Stimulated activated naive CD8-positive, alpha-beta T cell treated with anti-CD3 and anti-CD28 coated beads, Interleukin-15, Interleukin-2, amounts not matched to agents 100 ng/mL and 50 ng/mL, for 24 hours (primary cell): ENCODE measurements around the gene UST.

Experiments
- H3K27ac Mint-ChIP-seq: one replicate; pipeline ENCODE4 v1.8.0; 2021; ENCODE audit warnings: mild to moderate bottlenecking, mixed read lengths
- H3K27me3 Mint-ChIP-seq: one replicate; pipeline ENCODE4 v1.8.0; 2021; ENCODE audit warnings: mixed read lengths
- H3K36me3 Mint-ChIP-seq: one replicate; pipeline ENCODE4 v1.8.0; 2021; ENCODE audit warnings: low read depth, mixed read lengths
- H3K4me1 Mint-ChIP-seq: one replicate; pipeline ENCODE4 v1.8.0; 2021; ENCODE audit warnings: low read depth, mixed read lengths
- H3K4me3 Mint-ChIP-seq: one replicate; pipeline ENCODE4 v1.8.0; 2021; ENCODE audit warnings: mild to moderate bottlenecking, mixed read lengths
- H3K9me3 Mint-ChIP-seq: one replicate; pipeline ENCODE4 v1.8.0; 2021; ENCODE audit warnings: mixed read lengths

The UST gene

GRCh38 chr6:148794797-148795196 is 48.0 kb downstream of the UST start:
- H3K9me3 Mint-ChIP-seq = no peaks in the 10 kb centered on the region
- no peaks in the 10 kb centered on the region for H3K27me3 Mint-ChIP-seq
- no peaks in the 10 kb centered on the region for H3K36me3 Mint-ChIP-seq
- H3K27ac Mint-ChIP-seq = no peak overlapping the region
- H3K4me3 Mint-ChIP-seq = no peak overlapping the region
- no peaks in the 10 kb centered on the region for H3K4me1 Mint-ChIP-seq

GRCh38 chr6:148795563-148795962 is 48.7 kb downstream of the UST start:
- Mint-ChIP-seq H3K9me3 (no peaks in the 10 kb centered on the region), H3K27me3 (no peaks in the 10 kb centered on the region), H3K4me3 (no peak overlapping the region), H3K27ac (no peak overlapping the region), H3K4me1 (no peaks in the 10 kb centered on the region), H3K36me3 (no peaks in the 10 kb centered on the region)

- H3K4me1 Mint-ChIP-seq = no peaks in the 10 kb centered on the region
- H3K36me3 Mint-ChIP-seq = no peaks in the 10 kb centered on the region
- no peak overlapping the region for H3K27ac Mint-ChIP-seq
- H3K27me3 Mint-ChIP-seq = no peaks in the 10 kb centered on the region
- H3K4me3 Mint-ChIP-seq = no peak overlapping the region
- no peaks in the 10 kb centered on the region for H3K9me3 Mint-ChIP-seq
Observed at GRCh38 chr6:148799647-148800046, 52.8 kb downstream of the UST start.

GRCh38 chr6:148800536-148800935 is 53.7 kb downstream of the UST start:
- no peaks in the 10 kb centered on the region for H3K27me3 Mint-ChIP-seq
- H3K36me3 Mint-ChIP-seq = no peaks in the 10 kb centered on the region
- no peak overlapping the region for H3K4me3 Mint-ChIP-seq
- no peaks in the 10 kb centered on the region for H3K4me1 Mint-ChIP-seq
- no peak overlapping the region for H3K27ac Mint-ChIP-seq
- H3K9me3 Mint-ChIP-seq = no peaks in the 10 kb centered on the region

GRCh38 chr6:148803979-148804378 is 57.1 kb downstream of the UST start:
- Mint-ChIP-seq H3K27ac (no peak overlapping the region), H3K4me3 (no peak overlapping the region), H3K9me3 (no peaks in the 10 kb centered on the region), H3K36me3 (no peaks in the 10 kb centered on the region), H3K27me3 (no peaks in the 10 kb centered on the region), H3K4me1 (no peaks in the 10 kb centered on the region)

GRCh38 chr6:148805777-148806176 is 58.9 kb downstream of the UST start:
- Mint-ChIP-seq H3K27me3 (no peaks in the 10 kb centered on the region), H3K4me1 (no peaks in the 10 kb centered on the region), H3K4me3 (no peak overlapping the region), H3K9me3 (no peaks in the 10 kb centered on the region), H3K27ac (no peak overlapping the region), H3K36me3 (no peaks in the 10 kb centered on the region)

GRCh38 chr6:148807784-148808183 is 61.0 kb downstream of the UST start:
- Mint-ChIP-seq H3K9me3 (no peaks in the 10 kb centered on the region), H3K36me3 (no peaks in the 10 kb centered on the region), H3K4me1 (no peaks in the 10 kb centered on the region), H3K4me3 (no peak overlapping the region), H3K27ac (peak overlapping the region; percentile 19), H3K27me3 (no peaks in the 10 kb centered on the region)

- H3K9me3 Mint-ChIP-seq = no peaks in the 10 kb centered on the region
- H3K4me3 Mint-ChIP-seq = no peak overlapping the region
- H3K27me3 Mint-ChIP-seq = no peaks in the 10 kb centered on the region
- no peak overlapping the region for H3K27ac Mint-ChIP-seq
- H3K4me1 Mint-ChIP-seq = no peaks in the 10 kb centered on the region
- no peaks in the 10 kb centered on the region for H3K36me3 Mint-ChIP-seq
Observed at GRCh38 chr6:148808786-148809304, 62.0 kb downstream of the UST start.

- H3K4me3 Mint-ChIP-seq = no peak overlapping the region
- H3K27me3 Mint-ChIP-seq = no peaks in the 10 kb centered on the region
- H3K9me3 Mint-ChIP-seq = peaks cover 7% of the 10 kb centered on the region
- no peak overlapping the region for H3K27ac Mint-ChIP-seq
- H3K4me1 Mint-ChIP-seq = peaks cover 3% of the 10 kb centered on the region
- H3K36me3 Mint-ChIP-seq = no peaks in the 10 kb centered on the region
Observed at GRCh38 chr6:148811459-148811858, 64.6 kb downstream of the UST start.

- H3K4me1 Mint-ChIP-seq = peaks cover 3% of the 10 kb centered on the region
- peaks cover 7% of the 10 kb centered on the region for H3K9me3 Mint-ChIP-seq
- H3K27ac Mint-ChIP-seq = no peak overlapping the region
Observed at GRCh38 chr6:148814082-148814790, 67.4 kb downstream of the UST start.

GRCh38 chr6:148814869-148815268 is 68.0 kb downstream of the UST start:
- H3K4me1 Mint-ChIP-seq = peaks cover 3% of the 10 kb centered on the region
- H3K9me3 Mint-ChIP-seq = peaks cover 7% of the 10 kb centered on the region
- H3K4me3 Mint-ChIP-seq = no peak overlapping the region
- no peaks in the 10 kb centered on the region for H3K36me3 Mint-ChIP-seq
- H3K27me3 Mint-ChIP-seq = no peaks in the 10 kb centered on the region
- no peak overlapping the region for H3K27ac Mint-ChIP-seq

More at GRCh38 chr6:148814082-148814790, 67.4 kb downstream of the UST start:
- Mint-ChIP-seq H3K36me3 (no peaks in the 10 kb centered on the region), H3K4me3 (no peak overlapping the region), H3K27me3 (no peaks in the 10 kb centered on the region)

- peaks cover 3% of the 10 kb centered on the region for H3K4me1 Mint-ChIP-seq
- no peaks in the 10 kb centered on the region for H3K36me3 Mint-ChIP-seq
- H3K27me3 Mint-ChIP-seq = no peaks in the 10 kb centered on the region
- H3K27ac Mint-ChIP-seq = no peak overlapping the region
- no peak overlapping the region for H3K4me3 Mint-ChIP-seq
- H3K9me3 Mint-ChIP-seq = peaks cover 7% of the 10 kb centered on the region
Observed at GRCh38 chr6:148816117-148816516, 69.3 kb downstream of the UST start.

GRCh38 chr6:148817689-148818088 is 70.9 kb downstream of the UST start:
- no peaks in the 10 kb centered on the region for H3K27me3 Mint-ChIP-seq
- no peak overlapping the region for H3K4me3 Mint-ChIP-seq
- H3K4me1 Mint-ChIP-seq = peaks cover 3% of the 10 kb centered on the region
- no peak overlapping the region for H3K27ac Mint-ChIP-seq
- H3K9me3 Mint-ChIP-seq = peaks cover 7% of the 10 kb centered on the region
- no peaks in the 10 kb centered on the region for H3K36me3 Mint-ChIP-seq

GRCh38 chr6:148818939-148819575 is 72.2 kb downstream of the UST start:
- H3K4me1 Mint-ChIP-seq = peaks cover 9% of the 10 kb centered on the region
- H3K27me3 Mint-ChIP-seq = peaks cover 3% of the 10 kb centered on the region
- H3K27ac Mint-ChIP-seq = no peak overlapping the region
- H3K36me3 Mint-ChIP-seq = no peaks in the 10 kb centered on the region
- no peak overlapping the region for H3K4me3 Mint-ChIP-seq
- peaks cover 7% of the 10 kb centered on the region for H3K9me3 Mint-ChIP-seq

GRCh38 chr6:148819852-148820251 is 73.0 kb downstream of the UST start:
- Mint-ChIP-seq H3K36me3 (no peaks in the 10 kb centered on the region), H3K27ac (no peak overlapping the region), H3K27me3 (peaks cover 3% of the 10 kb centered on the region), H3K9me3 (peaks cover 4% of the 10 kb centered on the region), H3K4me1 (peaks cover 9% of the 10 kb centered on the region), H3K4me3 (no peak overlapping the region)
